GM18498 (cell line): ENCODE results near the gene LDHD.
"Not testable (repeated sequence)": the region's sequence is repeated elsewhere in the genome, so short reads cannot be mapped to it uniquely, and the experiment has no call there.

ENCODE experiments used
- ATAC-seq: cut with Tn5 transposase; IDR thresholded peaks from one replicate; pipeline ENCODE4 v1.9.1; 2021; ENCODE audit warnings: mild to moderate bottlenecking, moderate library complexity; ENCODE audit not compliant: unreplicated experiment

The LDHD gene

DNA sequence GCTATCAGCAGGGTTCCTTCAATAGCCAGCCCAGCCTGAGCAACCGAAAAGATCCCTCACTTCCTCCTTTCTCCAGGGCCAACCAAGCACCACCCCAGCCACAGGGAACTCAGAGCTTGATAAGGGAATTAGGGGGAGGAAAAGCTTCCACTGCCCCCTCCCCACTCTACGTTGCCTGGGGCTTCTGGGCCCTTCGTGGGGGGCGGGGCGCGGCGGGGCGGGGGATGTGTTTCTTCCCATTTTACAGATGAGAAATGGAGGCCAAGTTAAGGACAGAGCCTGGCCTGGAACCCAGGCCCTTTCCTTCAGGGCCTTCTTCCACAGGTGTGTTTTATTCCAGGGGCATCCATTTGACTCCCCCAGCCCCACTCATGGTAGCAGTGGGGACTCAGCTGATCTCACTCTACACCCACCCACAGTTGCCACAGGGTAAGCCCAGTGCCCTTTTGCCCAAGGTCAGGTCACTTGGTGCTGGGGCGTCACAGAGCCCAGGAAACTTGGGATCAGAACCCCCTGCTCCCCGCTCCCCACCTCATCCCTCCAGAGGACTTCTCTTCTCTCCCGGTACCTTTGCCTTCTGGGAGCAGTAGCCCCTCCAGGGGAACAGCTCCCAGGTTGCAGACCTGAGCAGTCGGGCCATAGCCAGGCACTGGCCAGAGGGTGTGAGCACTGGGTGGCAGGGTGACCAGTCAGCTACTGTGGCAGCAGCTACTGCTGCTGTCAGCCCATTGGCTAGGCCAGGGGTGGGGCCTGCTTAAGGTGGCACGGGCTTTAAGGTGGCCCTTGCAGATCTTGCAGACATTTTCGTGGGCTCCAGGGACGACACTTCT lies at the start of gene LDHD:
Gene LDHD, minus strand, starts transcription at position 700 of the 830 bp plus-strand sequence. Its CDS starts 60 bp downstream, at position 640.
- no peak for ATAC-seq

DNA sequence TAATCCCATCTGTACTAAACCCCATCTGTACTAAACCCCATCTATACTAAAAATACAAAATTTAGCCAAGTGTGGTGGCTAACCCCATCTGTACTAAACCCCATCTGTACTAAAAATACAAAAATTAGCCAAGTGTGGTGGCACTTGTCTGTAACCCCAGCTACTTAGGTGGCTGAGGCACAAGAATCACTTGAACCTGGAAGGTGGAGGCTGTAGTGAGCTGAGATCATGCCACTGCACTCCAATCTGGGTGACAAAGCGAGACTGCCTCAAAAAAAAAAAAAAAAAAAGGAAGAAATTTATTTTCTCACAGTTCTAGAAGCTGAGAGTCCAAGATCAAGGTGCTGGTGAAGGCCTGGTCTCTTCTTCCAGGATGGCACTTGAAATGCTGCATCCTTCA lies 43.8 kb upstream of the LDHD start:
- ATAC-seq, result no peak

DNA sequence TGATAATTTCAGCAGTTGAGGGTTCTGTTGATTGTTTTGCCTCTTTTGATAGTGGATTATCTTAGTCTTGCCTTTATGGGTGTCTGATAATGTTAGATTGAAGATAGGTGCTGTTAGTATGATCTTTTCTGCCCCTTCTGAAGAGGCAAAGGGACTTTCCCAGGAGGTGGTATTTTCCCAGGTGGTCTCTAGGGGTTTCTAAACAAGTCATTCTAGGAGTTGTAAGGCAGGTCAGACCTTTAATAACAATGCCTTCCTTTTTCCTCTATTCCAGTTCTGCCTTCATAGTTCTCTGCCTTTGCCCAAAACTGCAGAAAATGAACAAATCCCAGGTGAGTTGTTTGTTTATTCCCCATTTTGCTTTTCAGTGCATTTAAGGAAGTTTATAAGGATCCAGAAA lies 36.1 kb upstream of the LDHD start:
- no peak for ATAC-seq

DNA sequence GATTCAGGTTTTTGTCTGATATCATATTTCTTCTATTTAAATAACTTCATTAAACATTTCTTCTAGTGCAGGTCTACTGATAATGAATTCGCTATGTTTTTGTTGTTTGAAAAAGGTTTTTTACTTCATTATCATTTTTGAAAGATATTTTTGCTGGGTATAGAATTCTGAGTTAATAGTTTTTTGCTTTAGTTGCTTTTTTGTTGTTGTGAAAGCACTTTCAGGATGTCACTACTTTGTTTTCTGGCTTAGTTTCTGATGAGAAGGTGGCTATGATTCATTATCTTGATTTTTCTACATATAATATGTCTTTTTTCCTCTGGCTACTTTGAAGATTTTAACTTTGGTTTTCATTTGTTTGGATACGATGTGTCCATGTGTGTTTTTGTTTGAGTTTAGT lies 35.2 kb upstream of the LDHD start:
- no peak for ATAC-seq

DNA sequence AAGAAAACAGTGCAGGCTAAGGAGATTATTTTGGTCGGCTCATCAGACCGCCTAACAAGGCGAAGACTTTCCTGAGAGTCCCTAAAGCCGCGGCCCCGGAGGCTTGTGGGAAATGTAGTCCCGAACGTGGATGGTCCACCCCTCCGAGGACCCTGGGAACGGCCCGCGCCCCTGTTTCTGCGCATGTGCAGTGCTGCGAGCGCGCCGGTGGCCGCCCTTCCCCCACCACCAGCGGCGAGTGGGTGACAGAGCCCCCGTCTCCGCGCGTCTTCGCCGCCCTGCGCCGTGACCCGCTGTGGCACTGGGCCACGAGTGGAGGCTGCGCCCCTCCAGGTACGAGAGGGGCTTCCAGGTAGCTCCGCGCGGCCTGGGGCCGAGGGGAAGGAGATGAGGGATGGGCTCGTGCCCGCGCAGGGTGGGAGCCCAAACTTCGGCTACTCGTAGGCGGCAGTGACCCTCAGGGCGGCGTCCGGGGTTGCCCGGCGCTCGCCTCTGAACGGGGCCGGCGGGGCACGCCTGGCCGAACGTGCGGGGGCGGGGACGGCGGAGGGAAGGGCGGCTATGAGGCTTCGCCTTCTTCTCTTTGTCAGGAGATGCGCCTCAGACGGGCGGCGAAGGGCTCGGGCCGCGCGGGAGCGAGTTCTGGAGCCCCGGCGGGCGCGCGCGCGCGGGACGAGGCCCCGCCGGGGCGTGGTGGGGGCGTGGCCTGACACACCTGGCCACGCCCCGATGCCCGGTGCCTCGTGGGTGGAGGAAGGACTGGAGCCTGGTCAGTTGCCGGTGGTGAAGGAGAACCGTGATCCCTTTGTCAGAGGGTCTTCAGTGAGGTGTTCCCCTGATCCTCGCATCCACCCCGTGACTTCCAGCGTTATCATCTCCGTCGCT lies 32.0 kb upstream of the LDHD start, which contains the start of gene ZFP1:
Gene ZFP1, plus strand, starts transcription at position 214 of the 885 bp plus-strand sequence. CDS start 4,428 bp downstream, outside the sequence.
- peak; percentile 87 for ATAC-seq

DNA sequence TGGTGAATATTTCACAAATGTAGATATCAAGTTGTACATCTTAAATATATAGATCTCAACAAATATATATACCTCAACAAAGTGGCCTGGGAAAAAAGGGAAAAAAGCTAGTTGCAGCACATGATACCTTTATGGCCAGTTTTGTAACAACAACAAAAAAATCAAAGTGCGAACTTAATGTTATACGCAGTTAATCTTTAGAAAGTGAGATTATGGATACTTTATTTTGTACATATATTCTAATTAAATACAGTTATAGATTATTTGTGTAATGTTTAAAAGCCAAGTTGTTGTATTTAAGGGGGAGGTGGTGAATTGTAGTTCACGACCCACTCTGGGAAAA lies 31.4 kb upstream of the LDHD start:
- no peak for ATAC-seq

DNA sequence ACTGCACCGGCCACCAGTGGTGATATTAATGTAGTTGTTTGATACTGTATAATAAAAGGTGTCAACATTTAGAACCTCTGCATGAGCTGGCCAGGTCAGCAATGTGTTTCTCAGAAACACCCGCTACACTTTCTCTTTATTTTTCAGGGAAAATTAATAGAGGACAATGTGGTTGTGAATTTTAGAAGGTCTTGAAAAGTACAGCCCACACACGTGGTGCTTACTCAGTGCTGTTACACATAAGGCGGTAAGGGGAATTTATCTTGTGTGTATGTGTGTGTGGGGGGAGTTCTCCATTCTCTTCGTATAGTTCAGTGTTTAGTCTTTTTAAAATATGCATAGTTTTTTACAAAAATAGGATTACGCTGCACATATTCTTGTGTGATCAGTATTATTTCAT lies 27.4 kb upstream of the LDHD start:
- ATAC-seq, result no peak

DNA sequence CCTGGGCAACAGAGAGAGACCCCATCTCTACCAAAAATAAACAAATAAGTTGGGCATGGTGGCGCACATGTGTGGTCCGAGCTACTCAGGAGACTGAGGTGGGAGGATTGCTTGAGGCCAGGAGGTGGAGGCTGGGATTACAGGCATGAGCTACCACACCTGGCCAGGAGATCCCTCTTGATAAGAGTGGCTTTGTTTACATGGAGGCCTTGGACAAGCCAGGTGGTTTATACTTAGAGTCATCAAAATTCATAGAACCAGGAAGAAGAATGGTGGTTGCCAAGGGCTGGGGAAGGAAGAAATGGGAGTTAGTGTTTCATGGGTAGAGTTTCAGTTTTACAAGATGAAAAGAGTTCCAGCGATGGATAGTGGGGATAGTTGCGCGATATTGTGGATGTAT lies 22.9 kb upstream of the LDHD start:
- ATAC-seq, result no peak

DNA sequence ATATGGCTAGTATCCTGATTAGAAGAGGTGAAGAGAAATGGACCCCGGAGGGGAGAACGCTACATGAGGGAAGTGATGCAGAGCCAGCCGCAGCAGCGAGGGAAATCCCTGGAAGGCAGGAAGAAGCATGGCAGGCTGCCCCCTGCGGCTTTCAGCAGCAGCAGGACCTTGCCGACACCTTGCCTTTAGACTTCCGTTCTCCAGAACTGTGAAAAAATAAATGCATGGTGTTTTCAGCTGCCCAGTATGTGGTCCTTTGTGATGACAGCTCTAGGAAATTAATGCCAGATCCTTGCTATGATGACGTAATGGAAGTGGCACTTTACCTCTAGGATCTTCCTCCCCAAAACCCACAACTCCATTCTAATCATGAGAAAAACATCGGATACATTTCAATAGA lies 22.1 kb upstream of the LDHD start:
- no peak for ATAC-seq

DNA sequence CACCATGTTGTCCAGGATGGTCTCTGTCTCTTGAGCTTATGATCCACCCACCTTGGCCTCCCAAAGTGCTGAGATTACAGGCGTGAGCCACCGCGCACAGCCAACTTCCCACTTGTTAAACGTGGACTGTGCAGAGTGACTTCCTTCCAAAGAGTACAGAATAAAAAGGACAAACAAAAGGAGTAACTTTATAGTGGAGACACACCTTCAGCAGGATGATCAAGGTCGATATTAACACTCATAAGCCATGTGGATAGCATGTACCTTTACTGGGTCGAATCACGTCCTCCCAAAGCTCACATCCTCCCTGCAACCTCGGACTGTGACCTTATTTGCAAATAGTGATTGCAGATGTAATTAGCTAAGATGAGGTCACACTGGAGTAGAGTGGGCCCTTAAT lies 21.7 kb upstream of the LDHD start:
- no peak for ATAC-seq

DNA sequence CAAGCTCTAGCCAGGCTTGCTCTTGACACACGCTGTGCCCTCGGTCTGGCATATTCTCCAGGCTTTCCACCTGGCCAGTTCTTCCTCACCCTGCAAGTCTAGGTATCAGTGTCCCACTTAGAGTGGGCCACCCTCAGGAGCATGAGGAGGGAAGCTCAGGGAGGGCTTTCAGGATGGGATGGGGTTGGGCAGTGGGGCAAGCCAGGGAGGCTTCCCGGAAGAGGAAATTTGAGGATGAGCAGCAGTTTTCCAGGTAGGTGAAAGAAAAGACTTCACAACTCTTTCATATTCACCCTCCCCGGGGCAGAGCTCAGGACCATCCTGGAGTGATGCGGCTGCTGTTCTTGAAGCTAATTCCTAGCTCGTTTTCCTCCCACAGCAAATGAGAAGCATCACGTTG lies 14.5 kb upstream of the LDHD start:
- ATAC-seq, result no peak

DNA sequence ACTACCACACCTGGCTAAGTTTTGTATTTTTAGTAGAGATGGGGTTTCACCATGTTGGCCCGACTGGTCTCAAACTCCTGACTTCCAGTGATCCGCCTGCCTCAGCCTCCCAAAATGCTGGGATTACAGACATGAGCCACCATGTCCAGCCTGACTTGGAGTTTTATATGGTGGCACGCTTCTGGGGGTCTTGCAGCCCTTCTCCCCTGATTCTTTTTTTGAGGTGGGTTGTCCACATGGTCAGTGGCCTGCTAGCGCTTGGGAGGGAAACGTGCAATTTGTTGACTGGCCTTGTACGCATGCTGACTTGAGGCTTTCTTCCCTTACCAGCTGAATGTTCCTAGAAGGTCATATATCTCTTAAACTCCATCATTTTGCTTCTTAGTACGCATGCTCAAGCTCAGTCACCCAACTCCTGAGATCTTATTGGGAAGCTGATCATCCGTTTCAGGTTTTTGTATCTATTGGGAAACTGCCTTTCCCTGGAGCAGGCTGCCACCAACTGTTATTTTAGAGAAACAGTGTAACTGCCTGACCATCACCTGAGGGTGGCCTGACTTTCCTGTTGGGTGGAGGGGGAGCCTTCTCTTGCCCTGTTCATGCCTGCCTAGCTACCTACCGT lies 13.7 kb upstream of the LDHD start:
- ATAC-seq, result no peak

DNA sequence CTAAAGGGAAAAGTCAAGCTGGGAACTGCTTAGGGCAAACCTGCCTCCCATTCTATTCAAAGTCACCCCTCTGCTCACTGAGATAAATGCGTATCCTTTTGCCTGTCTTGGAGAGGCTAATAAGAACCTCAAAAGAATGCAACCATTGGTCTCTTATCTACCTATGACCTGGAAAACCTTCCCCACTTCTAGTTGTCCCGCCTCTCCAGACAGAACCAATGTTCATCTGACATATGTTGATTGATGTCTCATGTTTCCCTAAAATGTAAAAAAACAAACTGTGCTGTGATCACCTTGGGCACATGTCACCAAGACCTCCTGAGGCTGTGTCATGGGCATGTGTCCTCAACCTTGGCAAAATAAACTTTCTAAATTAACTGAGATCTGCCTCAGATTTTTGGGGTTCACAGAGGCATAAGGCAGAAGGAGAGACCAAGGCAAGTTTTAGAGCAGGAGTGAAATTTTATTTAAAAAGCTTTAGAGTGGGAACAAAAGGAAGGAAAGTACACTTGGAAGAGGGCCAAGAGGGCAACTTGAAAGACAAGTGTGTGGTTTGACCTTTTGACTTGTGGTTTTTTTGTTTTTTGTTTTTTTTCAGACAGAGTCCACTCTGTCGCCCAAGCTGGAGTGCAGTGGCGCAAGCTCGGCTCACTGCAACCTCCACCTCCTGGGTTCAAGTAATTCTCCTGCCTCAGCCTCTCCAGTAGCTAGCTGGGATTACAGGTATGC lies 13.0 kb upstream of the LDHD start:
- not testable (repeated sequence) for ATAC-seq

DNA sequence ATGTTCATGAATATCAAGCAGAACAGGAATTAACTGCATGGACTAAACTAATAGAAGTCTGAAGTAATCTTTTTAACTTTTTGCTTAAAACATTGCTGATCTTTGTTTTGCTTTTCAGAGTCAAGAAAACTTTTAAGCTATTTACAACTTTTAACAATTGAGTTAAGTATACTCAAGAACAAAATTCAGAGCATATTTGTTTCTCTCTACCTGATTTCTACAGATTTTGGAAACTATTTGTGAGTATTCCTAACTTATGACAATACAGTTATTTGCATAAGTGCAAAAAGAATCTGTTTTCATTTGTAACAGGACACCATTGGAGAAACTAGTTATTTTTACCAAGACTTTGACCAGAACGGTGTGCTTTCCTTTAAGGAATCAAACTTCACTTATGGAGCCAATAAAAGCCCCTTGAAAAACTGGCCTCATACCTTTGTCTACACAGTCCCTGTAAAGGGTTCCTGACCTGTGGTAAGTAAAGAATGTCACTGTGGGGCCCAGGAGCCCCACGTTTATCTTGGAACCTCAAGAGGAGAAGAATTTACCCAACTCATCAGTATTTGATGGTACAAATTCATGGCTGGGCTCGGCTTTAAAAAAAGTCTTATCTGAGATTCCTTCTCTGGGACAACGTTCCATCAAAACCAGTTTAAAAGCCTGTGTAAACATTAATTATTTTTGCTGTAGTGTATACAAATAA lies 11.3 kb upstream of the LDHD start:
- ATAC-seq, result no peak

DNA sequence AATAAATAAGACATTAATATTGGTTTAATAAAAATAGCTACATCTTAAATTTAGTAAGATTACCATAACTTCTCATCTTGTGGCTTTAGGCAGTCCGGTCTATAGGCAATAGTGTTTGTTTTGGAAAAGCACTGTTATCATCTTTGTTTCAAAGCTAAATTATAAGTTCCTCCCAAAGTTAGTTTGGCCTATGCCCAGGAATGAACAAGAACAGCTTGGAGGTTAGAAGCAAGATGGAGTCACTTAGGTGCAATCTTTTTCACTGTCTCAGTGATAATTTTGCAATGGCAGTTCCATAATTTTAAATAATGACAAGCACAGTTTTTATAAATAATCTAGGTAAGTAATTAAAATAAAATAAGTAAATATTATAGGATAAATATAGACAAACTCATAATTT lies 6.0 kb upstream of the LDHD start:
- ATAC-seq, result no peak

DNA sequence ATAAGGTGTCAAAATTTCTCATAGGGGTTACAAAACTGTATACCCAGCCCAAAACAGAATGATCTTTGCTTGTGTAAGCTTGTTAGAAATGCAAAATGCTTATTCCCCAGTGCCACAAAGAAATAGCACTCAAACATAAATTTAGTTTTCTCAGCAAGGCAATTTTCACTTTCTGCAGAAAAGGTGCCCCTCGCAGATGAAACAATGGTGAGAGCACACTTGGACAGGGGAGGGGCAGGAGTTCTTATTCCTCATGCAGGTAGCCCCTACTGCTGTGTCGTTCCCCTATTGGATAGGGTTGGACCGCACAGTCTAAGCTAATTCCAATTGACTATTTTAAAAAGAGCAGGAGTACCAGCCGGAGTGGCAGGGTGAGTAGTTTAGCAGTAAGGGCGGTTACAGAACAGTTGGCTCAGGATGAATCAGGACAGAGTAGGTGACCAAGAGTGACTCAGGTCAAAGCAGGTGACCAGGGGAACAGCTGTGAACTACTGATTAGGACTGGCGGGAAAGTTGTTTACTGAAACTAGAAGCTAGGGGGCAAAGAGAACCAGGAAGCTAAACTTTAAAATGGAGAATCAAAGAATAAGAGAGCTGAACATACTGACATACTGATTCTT lies 5.5 kb upstream of the LDHD start:
- no peak for ATAC-seq

DNA sequence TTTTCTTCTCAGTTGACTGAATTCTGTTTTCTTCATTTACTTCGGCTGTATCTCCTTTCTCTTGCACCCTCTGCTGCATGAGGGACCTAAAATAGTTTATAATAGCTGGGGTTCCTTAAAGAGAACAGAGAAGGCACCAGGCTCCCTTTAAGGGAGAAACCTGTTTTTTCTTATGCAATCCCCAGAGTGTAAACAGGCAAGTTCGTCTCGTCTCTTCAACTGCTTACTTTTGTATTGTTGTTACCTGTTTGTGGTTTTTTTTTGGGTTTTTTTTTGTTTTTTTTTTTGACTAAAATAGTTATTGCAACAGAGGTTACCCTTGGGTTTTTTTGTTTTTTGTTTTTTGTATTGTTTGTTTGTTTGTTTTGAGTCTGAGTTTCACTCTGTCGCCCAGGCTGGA lies 3.7 kb upstream of the LDHD start:
- no peak for ATAC-seq

DNA sequence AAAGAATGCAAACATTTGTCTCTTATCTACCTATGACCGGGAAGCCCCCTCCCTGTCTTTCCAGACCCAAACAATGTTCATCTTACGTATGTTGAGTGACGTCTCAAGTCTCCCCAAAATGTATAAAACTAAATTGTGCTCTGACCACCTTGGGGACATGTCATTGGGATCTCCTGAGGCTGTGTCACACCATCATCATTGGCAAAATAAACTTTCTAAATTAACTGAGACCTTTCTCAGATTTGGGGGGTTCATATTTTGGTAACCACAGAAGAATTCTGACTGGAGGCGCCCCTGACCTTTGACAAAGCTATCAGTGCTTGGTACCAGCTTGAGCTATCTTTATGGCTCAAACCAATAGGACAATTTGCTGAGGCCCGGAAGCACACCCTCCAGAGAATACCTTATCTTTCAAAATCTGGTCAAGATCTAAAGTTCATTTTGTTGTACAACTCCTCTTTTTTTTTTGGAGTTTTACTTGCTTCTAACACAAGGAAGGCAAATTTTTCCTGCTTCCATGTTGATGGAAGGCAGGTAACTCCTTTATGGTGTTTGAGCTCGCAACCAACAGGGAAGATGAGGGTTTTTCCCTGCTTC lies 2.5 kb upstream of the LDHD start:
- no peak for ATAC-seq

DNA sequence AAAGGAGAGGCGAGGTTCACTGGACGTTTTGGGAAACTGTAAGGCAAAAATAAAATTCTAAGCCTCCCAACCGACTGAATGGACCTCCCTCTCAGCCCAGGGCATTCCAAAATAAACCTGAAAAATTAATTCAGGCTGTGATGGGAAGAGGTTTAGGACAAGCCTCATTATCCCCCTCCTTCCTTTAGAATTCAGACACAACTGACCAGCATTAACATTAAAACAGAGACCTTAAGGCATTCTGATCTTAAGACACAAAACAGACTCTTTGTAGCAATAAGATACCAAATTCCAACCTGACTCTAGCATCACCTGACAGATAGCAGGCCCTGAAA lies 298 bp upstream of the LDHD start:
- ATAC-seq, result no peak
